K562 (cell line): ENCODE data around the gene BDH1.

Experiments
- KAT8 ChIP-seq: fragments of 450-650 bp; IDR thresholded peaks from 2 replicates; pipeline ENCODE4 v1.6.1; 2016; ENCODE audit warnings: low read depth, mild to moderate bottlenecking
- SMC3 ChIP-seq: conservative IDR thresholded peaks from 2 replicates; pipeline ENCODE4 v1.6.1; 2011; ENCODE audit warnings: low read depth, low read length, improper control_type of control experiment; ENCODE audit not compliant: insufficient read depth
- SRF ChIP-seq, 2 experiments: fragments of 250-450, 450-650 bp in 1 of 2; sonication (Bioruptor Pico) in 1 of 2; sonication (generic) in 1 of 2; formaldehyde crosslinking; IDR thresholded peaks; 2 replicates each; pipeline versions ENCODE4 v1.5.0 to v1.5.1; 2020 to 2022; ENCODE audit warnings: mild to moderate bottlenecking in 1 of 2, missing genetic modification reagents in 1 of 2
- TF ChIP-seq, protein P1 (sequence below), 3 experiments: IDR thresholded peaks in 2 of 3; conservative IDR thresholded peaks in 1 of 3; 2 replicates each; pipeline ENCODE4 v1.5.1; 2011 to 2012; ENCODE audit warnings: low read length in 3 of 3, mild to moderate bottlenecking in 3 of 3, control low read depth in 2 of 3, improper control_type of control experiment in 1 of 3, inconsistent platforms in 1 of 3, low read depth in 1 of 3, mixed read lengths in 1 of 3, moderate library complexity in 1 of 3; ENCODE audit not compliant: insufficient read depth in 2 of 3
- TF ChIP-seq, protein P2 (sequence below): fragments of 450-650 bp; IDR thresholded peaks from 2 replicates; pipeline ENCODE4 v1.6.1; 2018; ENCODE audit not compliant: partially characterized antibody

DNA sequence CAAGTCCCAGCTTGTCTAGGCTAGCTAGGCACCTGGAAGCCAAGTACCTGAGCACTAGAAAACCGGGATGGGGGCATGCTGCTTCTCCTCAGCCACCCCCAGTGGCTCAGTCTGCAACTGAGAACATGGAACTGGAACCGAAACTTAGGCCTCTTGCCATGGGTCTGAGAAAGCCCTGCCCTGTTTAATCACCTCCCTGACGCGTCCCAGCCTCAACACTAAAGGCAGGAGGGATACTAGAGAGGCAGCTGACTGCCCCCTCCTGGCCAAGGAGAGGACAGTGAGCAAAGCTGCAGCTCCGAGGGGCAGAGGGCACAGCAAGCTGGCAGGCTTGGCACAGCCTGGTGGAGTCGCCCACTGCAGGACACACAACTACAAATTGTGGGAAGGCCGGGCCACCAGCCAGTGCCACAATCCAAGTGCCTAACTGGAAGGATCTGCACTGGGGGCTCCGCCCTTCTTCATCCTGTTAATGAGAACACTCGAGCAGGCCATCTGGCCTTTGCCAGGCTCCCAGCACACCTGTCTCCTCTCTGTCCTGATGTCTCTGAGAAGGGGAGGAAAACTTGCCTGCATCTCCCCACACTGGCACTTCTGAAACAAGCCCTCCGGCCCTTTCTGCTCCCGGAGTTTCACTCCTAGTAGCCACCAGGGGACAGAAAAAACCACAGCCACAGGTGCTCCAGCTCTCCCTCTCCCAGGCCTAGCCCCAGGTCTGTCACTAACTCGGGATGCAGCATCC is 53.7 kb downstream of the BDH1 start:
- TF ChIP-seq SRF (CRISPR knock-in tag; IDR thresholded peaks at IDR 0.05), result no peak
- TF ChIP-seq, protein P1, sequence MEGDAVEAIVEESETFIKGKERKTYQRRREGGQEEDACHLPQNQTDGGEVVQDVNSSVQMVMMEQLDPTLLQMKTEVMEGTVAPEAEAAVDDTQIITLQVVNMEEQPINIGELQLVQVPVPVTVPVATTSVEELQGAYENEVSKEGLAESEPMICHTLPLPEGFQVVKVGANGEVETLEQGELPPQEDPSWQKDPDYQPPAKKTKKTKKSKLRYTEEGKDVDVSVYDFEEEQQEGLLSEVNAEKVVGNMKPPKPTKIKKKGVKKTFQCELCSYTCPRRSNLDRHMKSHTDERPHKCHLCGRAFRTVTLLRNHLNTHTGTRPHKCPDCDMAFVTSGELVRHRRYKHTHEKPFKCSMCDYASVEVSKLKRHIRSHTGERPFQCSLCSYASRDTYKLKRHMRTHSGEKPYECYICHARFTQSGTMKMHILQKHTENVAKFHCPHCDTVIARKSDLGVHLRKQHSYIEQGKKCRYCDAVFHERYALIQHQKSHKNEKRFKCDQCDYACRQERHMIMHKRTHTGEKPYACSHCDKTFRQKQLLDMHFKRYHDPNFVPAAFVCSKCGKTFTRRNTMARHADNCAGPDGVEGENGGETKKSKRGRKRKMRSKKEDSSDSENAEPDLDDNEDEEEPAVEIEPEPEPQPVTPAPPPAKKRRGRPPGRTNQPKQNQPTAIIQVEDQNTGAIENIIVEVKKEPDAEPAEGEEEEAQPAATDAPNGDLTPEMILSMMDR (IDR thresholded peaks at IDR 0.05 in 2 of 3, conservative IDR thresholded peaks at IDR 0.05 in 1 of 3; ENCODE audit: insufficient read depth in 2 of 3, low read depth in 1 of 3, low read length in 3 of 3), result peak; percentile 35 to 57 (median 37); a peak in 4 of 6 replicates
- TF ChIP-seq KAT8, result no peak
- TF ChIP-seq SMC3, result 0 out of 2 replicates have a peak, but pooled peaks have one; percentile 6
- TF ChIP-seq, protein P2, sequence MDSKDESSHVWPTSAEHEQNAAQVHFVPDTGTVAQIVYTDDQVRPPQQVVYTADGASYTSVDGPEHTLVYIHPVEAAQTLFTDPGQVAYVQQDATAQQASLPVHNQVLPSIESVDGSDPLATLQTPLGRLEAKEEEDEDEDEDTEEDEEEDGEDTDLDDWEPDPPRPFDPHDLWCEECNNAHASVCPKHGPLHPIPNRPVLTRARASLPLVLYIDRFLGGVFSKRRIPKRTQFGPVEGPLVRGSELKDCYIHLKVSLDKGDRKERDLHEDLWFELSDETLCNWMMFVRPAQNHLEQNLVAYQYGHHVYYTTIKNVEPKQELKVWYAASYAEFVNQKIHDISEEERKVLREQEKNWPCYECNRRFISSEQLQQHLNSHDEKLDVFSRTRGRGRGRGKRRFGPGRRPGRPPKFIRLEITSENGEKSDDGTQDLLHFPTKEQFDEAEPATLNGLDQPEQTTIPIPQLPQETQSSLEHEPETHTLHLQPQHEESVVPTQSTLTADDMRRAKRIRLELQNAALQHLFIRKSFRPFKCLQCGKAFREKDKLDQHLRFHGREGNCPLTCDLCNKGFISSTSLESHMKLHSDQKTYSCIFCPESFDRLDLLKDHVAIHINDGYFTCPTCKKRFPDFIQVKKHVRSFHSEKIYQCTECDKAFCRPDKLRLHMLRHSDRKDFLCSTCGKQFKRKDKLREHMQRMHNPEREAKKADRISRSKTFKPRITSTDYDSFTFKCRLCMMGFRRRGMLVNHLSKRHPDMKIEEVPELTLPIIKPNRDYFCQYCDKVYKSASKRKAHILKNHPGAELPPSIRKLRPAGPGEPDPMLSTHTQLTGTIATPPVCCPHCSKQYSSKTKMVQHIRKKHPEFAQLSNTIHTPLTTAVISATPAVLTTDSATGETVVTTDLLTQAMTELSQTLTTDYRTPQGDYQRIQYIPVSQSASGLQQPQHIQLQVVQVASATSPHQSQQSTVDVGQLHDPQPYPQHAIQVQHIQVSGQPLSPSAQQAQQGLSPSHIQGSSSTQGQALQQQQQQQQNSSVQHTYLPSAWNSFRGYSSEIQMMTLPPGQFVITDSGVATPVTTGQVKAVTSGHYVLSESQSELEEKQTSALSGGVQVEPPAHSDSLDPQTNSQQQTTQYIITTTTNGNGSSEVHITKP, result no peak
